GM19467 (cell line): ENCODE measurements around the gene FAM227B.
"Not testable (repeated sequence)": the region's sequence is repeated elsewhere in the genome, so short reads cannot be mapped to it uniquely, and the experiment has no call there.

Source experiments
- ATAC-seq: cut with Tn5 transposase; IDR thresholded peaks from one replicate; pipeline ENCODE4 v1.9.1; 2021; ENCODE audit warnings: mild to moderate bottlenecking, moderate library complexity; ENCODE audit not compliant: unreplicated experiment

The FAM227B gene

GRCh38 chr15:49619226-49619625 lies 1.4 kb downstream of the FAM227B start:
- no peak for ATAC-seq

DNA sequence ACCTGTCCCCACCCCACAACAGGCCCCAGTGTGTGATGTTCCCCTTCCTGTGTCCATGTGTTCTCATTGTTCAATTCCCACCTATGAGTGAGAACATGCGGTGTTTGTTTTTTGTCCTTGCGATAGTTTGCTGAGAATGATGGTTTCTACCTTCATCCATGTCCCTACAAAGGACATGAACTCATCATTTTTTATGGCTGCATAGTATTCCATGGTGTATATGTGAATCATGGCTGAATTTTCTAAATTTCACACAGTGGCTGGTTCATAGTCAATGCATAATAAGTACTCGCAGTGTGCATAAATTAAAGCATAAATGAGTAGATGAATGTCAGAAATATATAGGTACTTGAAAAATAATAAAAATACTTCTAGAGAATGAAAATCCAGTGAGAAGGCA lies 8.4 kb downstream of the FAM227B start:
- ATAC-seq, result not testable (repeated sequence)

GRCh38 chr15:49610157-49610918 lies 10.3 kb downstream of the FAM227B start:
- ATAC-seq, result no peak

- no peak for ATAC-seq
These were observed 14.0 kb downstream of the FAM227B start for GRCh38 chr15:49606594-49606993.

DNA sequence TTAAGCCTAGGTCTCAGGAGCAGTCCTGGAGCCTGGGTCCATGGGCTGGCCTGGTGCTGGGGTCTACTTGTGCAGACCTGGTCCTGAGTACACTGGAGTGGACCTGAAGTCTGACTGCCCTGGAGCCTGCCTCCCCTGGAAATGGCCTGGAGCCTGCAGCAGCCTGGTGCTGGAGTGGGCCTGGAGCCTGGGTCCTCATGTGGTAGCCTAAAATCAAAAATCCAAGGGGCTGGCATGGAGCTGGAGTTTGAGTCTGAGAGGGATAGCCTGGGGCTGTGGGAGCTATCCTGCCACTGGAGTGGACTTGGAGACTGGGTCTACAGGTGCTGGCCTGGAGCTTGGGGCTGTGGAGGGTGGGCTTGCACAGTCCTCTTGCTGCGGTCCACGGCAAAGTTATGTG lies 15.0 kb downstream of the FAM227B start:
- no peak for ATAC-seq

- ATAC-seq, result no peak
These were observed 15.8 kb downstream of the FAM227B start for GRCh38 chr15:49604625-49605409.

DNA sequence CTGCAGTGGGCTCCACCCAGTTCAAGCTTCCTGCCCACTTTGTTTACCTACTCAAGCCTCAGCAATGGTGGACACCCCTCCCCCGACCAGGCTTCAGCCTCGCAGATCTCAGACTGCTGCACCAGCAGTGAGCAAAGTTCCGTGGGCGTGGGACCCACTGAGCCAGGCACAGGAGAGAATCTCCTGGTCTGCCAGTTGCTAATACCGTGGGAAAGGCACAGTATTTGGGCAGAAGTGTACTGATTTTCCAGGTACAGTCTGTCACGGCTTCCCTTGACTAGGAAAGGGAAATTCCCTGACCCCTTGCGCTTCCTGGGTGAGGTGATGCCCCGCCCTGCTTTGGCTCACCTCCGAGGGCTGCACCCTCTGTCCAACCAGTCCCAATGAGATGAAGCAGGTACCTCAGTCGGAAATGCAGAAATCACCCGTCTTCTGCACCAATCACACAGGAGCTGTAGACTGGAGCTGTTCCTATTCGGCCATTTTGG lies 27.7 kb downstream of the FAM227B start:
- not testable (repeated sequence) for ATAC-seq

- no peak for ATAC-seq
These were observed 31.6 kb downstream of the FAM227B start for GRCh38 chr15:49589030-49589429.

DNA sequence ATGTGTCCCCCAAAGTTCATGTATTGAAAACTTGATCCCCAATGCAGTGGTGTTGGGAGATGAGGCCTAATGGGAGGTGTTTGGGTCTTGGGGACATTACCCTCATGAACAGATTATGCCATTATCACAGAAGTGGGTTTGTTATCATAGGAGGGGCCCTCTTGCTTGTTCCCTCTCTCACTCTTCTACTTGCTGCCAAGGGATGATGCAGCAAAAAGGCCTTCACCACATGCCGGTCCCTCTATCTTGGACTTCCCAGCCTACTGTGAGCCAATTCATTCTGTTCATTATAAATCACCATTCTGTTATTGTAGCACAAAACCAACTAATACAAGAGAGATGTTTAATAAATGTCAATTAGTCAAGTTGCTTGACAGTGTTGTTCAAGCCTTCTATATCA lies 47.2 kb downstream of the FAM227B start:
- no peak for ATAC-seq

DNA sequence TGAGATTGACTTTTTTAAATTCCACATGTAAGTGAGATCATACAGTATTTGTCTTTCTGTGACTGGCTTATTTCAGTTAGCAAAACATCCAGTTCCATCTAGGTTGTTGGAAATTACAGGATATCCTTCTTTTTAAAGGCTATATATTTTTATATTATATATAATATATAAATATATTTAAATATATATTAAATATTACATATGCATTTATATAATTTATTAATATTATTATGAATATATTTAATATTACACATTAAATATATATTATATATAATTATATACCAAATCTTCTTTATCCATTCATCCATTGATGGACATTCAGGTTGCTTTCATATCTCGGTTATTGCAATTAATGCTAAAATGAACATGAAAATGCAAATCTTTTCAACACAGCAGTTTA lies 49.9 kb downstream of the FAM227B start:
- ATAC-seq, result no peak

DNA sequence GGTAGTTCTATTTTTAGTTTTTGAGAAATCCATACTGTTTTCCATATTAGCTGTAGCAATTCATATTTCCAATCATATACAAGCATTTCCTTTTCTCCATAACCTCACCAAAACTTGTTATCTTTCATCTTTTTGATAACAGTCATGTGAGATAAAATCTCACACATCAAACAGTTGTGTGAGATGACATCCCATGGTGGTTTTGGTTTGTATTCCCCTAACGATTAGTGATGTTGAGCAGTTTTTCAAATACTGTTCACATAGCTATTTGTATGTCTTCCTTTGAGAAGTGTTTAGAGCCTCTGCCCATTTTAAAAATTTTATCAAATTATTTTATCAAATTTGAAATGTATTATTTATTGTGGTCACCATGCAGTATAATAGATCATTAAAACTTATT lies 50.4 kb downstream of the FAM227B start:
- no peak for ATAC-seq

- no peak for ATAC-seq
These were observed 60.6 kb downstream of the FAM227B start for GRCh38 chr15:49560045-49560444.

GRCh38 chr15:49558929-49559328 lies 61.7 kb downstream of the FAM227B start:
- ATAC-seq, result no peak

- ATAC-seq, result no peak
These were observed 64.2 kb downstream of the FAM227B start for GRCh38 chr15:49556437-49556836.

DNA sequence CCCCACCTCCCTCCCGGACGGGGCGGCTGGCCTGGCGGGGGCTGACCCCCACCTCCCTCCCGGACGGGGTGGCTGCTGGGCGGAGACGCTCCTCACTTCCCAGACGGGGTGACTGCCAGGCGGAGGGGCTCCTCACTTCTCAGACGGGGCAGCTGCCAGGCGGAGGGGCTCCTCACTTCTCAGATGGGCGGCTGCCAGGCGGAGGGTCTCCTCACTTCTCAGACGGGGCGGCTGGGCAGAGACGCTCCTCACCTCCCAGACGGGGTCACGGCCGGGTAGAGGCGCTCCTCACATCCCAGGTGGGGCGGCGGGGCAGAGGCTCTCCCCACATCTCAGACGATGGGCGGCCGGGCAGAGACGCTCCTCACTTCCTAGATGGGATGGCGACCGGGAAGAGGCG lies 70.3 kb downstream of the FAM227B start:
- ATAC-seq, result not testable (repeated sequence)

GRCh38 chr15:49538520-49538919 lies 82.1 kb downstream of the FAM227B start:
- ATAC-seq, result no peak

GRCh38 chr15:49530092-49530491 lies 90.5 kb downstream of the FAM227B start:
- ATAC-seq, result no peak

- ATAC-seq, result no peak
These were observed 92.3 kb downstream of the FAM227B start for GRCh38 chr15:49528289-49528688.

DNA sequence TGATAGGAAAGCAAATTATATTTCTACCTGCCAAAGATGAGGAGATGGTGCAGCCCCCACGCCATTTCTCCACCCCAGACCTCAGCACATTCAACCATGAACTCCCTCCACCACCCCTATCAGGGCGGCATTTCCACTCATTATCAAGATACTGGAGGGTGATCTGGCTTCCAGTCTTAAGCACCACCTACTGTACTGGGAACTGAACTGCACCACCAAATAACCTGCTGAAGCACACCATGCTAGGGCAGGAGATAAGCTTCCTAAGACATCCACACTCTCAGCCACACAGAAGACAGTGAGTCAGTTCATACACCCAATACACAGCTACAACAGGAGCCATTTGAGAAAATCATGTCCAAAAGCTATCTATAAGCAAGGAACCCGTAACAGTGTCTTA lies 98.8 kb downstream of the FAM227B start:
- no peak for ATAC-seq

- ATAC-seq, result not testable (repeated sequence)
These were observed 107.9 kb downstream of the FAM227B start for GRCh38 chr15:49512739-49513138.

GRCh38 chr15:49507261-49507660 lies 113.4 kb downstream of the FAM227B start:
- ATAC-seq, result no peak

GRCh38 chr15:49506341-49506740 lies 114.3 kb downstream of the FAM227B start:
- ATAC-seq, result no peak
